Measurements from ENCODE around the gene NFXL1.

DNA sequence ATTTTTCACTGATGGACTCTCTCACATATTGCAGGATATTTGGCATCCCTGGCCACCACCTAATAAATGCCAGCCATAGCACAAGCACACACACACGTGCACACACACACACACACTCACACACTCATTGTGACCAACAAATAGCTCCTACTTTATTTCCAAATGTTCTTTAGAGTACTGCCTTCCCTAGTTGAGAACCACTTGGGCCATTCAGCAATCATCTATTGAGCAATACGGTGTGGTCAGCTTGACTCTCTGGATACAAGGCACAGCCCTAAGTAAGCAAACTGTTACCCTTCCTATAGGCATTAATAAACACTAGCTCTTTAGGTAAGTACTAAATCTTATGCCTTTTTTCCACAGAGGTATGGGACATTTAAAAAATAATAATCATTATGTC, 97.6 kb downstream of the NFXL1 start:
- TF ChIP-seq EZH2 (IDR thresholded peaks at IDR 0.05; ENCODE audit: low read depth), result no peak
- TF ChIP-seq, protein P1, sequence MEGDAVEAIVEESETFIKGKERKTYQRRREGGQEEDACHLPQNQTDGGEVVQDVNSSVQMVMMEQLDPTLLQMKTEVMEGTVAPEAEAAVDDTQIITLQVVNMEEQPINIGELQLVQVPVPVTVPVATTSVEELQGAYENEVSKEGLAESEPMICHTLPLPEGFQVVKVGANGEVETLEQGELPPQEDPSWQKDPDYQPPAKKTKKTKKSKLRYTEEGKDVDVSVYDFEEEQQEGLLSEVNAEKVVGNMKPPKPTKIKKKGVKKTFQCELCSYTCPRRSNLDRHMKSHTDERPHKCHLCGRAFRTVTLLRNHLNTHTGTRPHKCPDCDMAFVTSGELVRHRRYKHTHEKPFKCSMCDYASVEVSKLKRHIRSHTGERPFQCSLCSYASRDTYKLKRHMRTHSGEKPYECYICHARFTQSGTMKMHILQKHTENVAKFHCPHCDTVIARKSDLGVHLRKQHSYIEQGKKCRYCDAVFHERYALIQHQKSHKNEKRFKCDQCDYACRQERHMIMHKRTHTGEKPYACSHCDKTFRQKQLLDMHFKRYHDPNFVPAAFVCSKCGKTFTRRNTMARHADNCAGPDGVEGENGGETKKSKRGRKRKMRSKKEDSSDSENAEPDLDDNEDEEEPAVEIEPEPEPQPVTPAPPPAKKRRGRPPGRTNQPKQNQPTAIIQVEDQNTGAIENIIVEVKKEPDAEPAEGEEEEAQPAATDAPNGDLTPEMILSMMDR (conservative IDR thresholded peaks at IDR 0.05), result no peak

Data from PC-9 (cell line).